AG09319 (cell line): ENCODE data around the gene TPSAB1.

ENCODE experiments used
- DNase-seq: peaks from one replicate; pipeline ENCODE4 v3.0.0-alpha.2; 2010; ENCODE audit warnings: low read depth; ENCODE audit errors: extremely low read depth
- CTCF ChIP-seq: IDR thresholded peaks from 2 replicates; pipeline ENCODE4 v1.5.1; 2011; ENCODE audit warnings: low read depth, mild to moderate bottlenecking, inconsistent platforms, low read length, moderate library complexity

TPSAB1 gene

GRCh38 chr16:1217526-1217925 is 23.0 kb upstream of the TPSAB1 start:
- TF ChIP-seq CTCF = no peak
- no peak for DNase-seq

DNA sequence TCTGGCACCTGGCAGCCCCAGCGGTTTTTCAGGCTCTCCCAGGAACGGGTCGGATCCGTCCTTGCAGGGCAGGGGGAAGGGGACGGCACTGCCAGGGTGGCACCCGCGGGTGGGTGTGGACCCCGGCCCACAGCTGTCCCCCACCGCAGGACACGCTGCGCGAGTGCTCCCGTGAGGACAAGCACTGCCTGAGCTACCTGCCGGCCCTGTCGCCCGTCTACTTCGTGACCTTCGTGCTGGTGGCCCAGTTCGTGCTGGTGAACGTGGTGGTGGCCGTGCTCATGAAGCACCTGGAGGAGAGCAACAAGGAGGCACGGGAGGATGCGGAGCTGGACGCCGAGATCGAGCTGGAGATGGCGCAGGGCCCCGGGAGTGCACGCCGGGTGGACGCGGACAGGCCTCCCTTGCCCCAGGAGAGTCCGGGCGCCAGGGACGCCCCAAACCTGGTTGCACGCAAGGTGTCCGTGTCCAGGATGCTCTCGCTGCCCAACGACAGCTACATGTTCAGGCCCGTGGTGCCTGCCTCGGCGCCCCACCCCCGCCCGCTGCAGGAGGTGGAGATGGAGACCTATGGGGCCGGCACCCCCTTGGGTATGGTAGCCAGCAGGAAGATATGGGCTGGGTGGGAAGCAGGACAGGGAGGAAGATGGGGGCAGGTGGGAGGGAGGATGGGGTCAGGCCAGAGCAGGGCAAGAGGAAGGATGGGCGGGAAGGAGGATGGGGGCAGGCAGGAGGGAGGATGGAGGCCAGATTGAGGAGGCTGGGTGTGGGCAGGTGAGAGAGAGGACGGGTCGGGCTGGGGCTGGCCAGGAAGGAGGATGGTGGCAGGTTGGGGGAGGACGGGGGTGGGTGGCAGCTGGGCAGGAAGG is 22.2 kb upstream of the TPSAB1 start:
- TF ChIP-seq CTCF = no peak
- no peak for DNase-seq

DNA sequence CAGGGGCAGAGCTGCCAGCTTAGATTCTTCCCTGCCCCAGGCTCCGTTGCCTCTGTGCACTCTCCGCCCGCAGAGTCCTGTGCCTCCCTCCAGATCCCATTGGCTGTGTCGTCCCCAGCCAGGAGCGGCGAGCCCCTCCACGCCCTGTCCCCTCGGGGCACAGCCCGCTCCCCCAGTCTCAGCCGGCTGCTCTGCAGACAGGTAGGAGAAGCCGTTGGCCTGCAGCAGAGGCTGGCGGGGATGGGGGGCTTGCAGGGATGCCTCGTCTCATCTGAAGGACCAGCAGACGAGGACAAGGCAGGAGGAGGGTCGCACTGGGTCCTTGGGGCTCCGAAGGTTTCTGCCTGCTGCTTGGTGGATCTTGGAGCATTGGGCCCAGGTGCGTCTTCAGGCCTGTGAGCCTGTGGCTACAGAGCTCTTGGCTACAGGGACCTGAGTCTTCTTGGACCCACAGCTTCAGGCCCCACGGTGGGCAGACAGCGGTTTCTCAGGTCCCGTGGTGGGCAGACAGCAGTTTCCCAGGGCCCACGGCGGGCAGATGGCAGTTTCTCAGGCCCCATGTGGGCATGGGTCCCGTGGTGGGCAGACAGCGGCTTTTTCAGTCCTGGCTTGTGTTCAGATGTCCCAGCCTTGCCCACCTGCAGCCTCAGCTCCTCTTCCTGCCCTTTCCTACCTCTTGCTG is 21.4 kb upstream of the TPSAB1 start:
- TF ChIP-seq CTCF = no peak
- no peak for DNase-seq

GRCh38 chr16:1220098-1220728 is 20.3 kb upstream of the TPSAB1 start:
- DNase-seq = no peak
- TF ChIP-seq CTCF = no peak

DNA sequence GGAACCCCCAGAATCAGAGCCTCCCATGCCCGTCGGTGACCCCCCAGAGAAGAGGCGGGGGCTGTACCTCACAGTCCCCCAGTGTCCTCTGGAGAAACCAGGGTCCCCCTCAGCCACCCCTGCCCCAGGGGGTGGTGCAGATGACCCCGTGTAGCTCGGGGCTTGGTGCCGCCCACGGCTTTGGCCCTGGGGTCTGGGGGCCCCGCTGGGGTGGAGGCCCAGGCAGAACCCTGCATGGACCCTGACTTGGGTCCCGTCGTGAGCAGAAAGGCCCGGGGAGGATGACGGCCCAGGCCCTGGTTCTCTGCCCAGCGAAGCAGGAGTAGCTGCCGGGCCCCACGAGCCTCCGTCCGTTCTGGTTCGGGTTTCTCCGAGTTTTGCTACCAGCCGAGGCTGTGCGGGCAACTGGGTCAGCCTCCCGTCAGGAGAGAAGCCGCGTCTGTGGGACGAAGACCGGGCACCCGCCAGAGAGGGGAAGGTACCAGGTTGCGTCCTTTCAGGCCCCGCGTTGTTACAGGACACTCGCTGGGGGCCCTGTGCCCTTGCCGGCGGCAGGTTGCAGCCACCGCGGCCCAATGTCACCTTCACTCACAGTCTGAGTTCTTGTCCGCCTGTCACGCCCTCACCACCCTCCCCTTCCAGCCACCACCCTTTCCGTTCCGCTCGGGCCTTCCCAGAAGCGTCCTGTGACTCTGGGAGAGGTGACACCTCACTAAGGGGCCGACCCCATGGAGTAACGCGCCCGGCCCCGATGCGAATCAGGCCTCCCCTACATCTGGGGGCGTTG is 19.5 kb upstream of the TPSAB1 start:
- no peak for TF ChIP-seq CTCF

DNA sequence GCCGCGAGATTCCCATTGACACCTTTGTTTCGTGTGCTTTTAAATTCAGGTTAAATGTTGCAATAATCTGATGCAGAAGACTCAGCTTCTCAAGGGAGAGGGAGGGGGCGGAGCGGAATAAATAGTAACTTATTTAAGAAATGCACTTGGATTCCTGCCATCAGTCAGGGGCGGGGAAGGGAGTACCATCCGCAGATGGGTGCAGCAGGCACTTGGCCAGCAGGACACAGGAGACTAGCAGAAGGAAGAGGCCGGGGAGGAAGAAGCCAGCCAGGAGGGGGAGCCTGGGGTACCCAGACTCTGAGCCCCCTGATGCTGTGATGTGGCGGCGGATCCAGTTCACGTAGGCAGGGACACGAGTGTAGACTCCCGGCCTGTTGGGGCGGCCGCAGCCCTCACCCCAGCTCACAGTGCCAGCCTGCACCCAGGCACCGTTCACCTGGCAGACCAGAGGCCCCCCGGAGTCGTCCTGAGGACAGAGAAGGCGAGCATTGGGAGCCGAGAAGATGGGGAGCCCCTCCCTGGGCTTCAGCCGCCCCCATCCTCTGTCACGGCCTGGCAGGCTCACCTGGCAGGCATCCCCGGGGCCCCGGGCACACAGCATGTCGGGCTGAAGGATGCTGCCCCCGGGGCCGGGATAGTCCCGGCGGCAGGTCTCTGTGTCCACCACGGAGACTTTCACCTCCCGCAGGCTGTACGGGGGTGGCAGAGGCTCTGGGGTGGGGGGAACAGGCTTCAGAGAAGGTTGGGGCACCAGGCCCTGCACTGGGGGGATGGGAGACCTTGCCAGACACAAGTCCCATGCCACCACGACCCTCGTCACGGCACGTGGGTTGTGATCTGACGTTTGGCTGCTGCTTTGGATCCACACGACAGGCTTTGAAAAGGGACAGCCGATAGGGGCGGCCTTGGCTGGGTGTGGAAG is 18.6 kb upstream of the TPSAB1 start:
- no peak for DNase-seq
- TF ChIP-seq CTCF = no peak

More for the DNA sequence above, 19.5 kb upstream of the TPSAB1 start:
- DNase-seq = no peak
